Left cardiac atrium (tissue), 4 donors: ENCODE results near the gene ZNF195. TPM values are rescaled to one million over a fixed set of nuclear protein-coding genes. Genes with fewer than 3 reads are reported as not detected.
"Not testable (repeated sequence)": the region's sequence is repeated elsewhere in the genome, so short reads cannot be mapped to it uniquely, and the experiment has no call there.

Source experiments
- ATAC-seq, 2 donors: fragments of 200-7000 bp; cut with Tn5 transposase; one replicate each; pipeline ENCODE4 v1.9.1; 2020; ENCODE audit warnings: mild to moderate bottlenecking in 2 of 2, moderate library complexity in 2 of 2
- DNase-seq: peaks from one replicate; pipeline ENCODE4 v3.0.0-alpha.2; 2020
- intact Hi-C, 2 donors: fragments of 100-400 bp; cut with DNase I; formaldehyde crosslinking; loops; one replicate each; pipeline versions ENCODE4 v1.14.1 to v1.15.1; 2022 to 2023
- total RNA-seq, 2 donors: library from RNA; stranded (reverse); fragmentation: NEBNext Ultra II Directional; extraction: Animal tissue kit (Norgen Biotek cat#: 25700); gene quantifications; one replicate each; pipeline ENCODE4 v1.2.1, GENCODE V29; 2021
- donor health status: DM: no; HTN: yes; CAD: no.
- donor health status: DM: no; HTN: yes; CAD: no; lungs with severe emphysema.
- donor health status: DM: yes; HTN: yes; CAD: no.
- donor health status: Dilated cardiomyopathy.

Gene ZNF195
- total RNA-seq, 2 donors from 2014 or later, result 10.8 to 13.2 TPM

GRCh38 chr11:3326450-3326849 lies 52.5 kb downstream of the ZNF195 start:
- DNase-seq, ATAC-seq, intact Hi-C loops: not testable (repeated sequence)

GRCh38 chr11:3324724-3325123 lies 54.2 kb downstream of the ZNF195 start:
- intact Hi-C loops, DNase-seq: not testable (repeated sequence)
- peak in 1 of 2 donors; percentile 32 for ATAC-seq

Other genes starting within 250 kb of the ZNF195 start
- 10 to 100 TPM; 17.3 to 21.0 TPM for gene OSBPL5, start 213.8 kb downstream of the ZNF195 start, total RNA-seq
- not detected for gene MRGPRG, start 160.3 kb downstream of the ZNF195 start, total RNA-seq
- under 1 TPM in 1 of 2 donors, not detected in 1; 0.15 TPM for gene MRGPRE, start 146.7 kb downstream of the ZNF195 start, total RNA-seq